ENCODE results near the gene RNF38. TPM values are rescaled to one million over a fixed set of nuclear protein-coding genes. Genes with fewer than 3 reads are reported as not detected.

Gene RNF38
- total and polyA plus RNA-seq, 9 of the 15 experiments (the other 6 are each of a cell fraction or from before 2014, with no cell fraction given) = 1.6 to 9.8 (median 4.5) TPM

DNA sequence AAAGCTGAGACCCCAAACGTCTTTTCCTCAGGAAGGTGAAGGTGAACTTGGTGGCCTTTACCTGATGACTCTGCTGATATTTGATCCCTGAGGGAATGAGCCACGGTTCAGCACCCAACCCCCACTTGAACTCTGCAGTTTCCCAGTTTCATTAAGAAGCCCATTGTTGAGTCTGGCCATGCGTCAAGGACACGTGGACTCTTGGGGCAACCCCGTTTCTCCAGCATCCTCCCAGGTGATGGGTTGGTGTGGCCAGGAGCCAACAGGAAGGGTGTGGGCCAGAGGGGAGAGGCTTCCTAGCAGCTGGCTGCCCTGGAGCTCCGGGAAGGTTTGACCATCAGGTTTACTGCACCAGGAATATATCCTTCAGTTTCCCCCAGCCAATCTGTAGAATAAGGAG, 82.3 kb downstream of the RNF38 start:
- Histone ChIP-seq H3K9ac (ENCODE audit: insufficient read depth in 1 of 2, low read depth in 2 of 2, low read length in 2 of 2) (no peak overlapping the region), H3K27ac (ENCODE audit: extremely low read depth, low read depth, low read length) (no peak overlapping the region), H3K79me2 (ENCODE audit: control insufficient read depth, insufficient read depth, low read length) (no peaks in the 10 kb centered on the region), H3K9me3 (replicated peaks; ENCODE audit: control insufficient read depth, insufficient read depth, low read depth, low read length) (no peaks in the 10 kb centered on the region), H3K36me3 (ENCODE audit: control insufficient read depth, insufficient read depth, low read length) (no peaks in the 10 kb centered on the region), H3K4me2 (ENCODE audit: insufficient read depth, low read length) (no peak overlapping the region), H3K27me3 (ENCODE audit: control insufficient read depth in 2 of 2, insufficient read depth in 2 of 2, low read length in 2 of 2) (no peaks in the 10 kb centered on the region), H3K4me1 (replicated peaks in 1 of 2; ENCODE audit: control insufficient read depth in 2 of 2, insufficient read depth in 2 of 2, low read length in 2 of 2) (peaks cover 0 to 3% of the 10 kb centered on the region in 2 experiments; a peak in 1 of 5 replicates), H3K9me1 (ENCODE audit: control insufficient read depth, insufficient read depth, low read length) (no peaks in the 10 kb centered on the region), H3K4me3 (no peak overlapping the region), H2AFZ (ENCODE audit: low read depth, low read length) (no peak overlapping the region), H4K20me1 (replicated peaks; ENCODE audit: control insufficient read depth, insufficient read depth, low read length) (no peaks in the 10 kb centered on the region)
- ATAC-seq = no peak
- FAIRE-seq = no peak
- intact Hi-C loops (cut with micrococcal nuclease) = no loop called here
- POLR2A ChIA-PET = no interaction called here
- in situ Hi-C loops (cut with MboI) = no loop called here
- WGBS (ENCODE audit: insufficient coverage, low coverage, missing lambda C conversion rate) = 6% methylated on average over 6 of the region's 6 CpGs
- no peak for DNase-seq (ENCODE audit: extremely low read depth in 1 of 4, low spot score in 3 of 4)
- TF ChIP-seq, protein P1, sequence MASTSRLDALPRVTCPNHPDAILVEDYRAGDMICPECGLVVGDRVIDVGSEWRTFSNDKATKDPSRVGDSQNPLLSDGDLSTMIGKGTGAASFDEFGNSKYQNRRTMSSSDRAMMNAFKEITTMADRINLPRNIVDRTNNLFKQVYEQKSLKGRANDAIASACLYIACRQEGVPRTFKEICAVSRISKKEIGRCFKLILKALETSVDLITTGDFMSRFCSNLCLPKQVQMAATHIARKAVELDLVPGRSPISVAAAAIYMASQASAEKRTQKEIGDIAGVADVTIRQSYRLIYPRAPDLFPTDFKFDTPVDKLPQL (IDR thresholded peaks at IDR 0.05; ENCODE audit: extremely low read depth, insufficient read length) = no peak
- TF ChIP-seq, protein P2, sequence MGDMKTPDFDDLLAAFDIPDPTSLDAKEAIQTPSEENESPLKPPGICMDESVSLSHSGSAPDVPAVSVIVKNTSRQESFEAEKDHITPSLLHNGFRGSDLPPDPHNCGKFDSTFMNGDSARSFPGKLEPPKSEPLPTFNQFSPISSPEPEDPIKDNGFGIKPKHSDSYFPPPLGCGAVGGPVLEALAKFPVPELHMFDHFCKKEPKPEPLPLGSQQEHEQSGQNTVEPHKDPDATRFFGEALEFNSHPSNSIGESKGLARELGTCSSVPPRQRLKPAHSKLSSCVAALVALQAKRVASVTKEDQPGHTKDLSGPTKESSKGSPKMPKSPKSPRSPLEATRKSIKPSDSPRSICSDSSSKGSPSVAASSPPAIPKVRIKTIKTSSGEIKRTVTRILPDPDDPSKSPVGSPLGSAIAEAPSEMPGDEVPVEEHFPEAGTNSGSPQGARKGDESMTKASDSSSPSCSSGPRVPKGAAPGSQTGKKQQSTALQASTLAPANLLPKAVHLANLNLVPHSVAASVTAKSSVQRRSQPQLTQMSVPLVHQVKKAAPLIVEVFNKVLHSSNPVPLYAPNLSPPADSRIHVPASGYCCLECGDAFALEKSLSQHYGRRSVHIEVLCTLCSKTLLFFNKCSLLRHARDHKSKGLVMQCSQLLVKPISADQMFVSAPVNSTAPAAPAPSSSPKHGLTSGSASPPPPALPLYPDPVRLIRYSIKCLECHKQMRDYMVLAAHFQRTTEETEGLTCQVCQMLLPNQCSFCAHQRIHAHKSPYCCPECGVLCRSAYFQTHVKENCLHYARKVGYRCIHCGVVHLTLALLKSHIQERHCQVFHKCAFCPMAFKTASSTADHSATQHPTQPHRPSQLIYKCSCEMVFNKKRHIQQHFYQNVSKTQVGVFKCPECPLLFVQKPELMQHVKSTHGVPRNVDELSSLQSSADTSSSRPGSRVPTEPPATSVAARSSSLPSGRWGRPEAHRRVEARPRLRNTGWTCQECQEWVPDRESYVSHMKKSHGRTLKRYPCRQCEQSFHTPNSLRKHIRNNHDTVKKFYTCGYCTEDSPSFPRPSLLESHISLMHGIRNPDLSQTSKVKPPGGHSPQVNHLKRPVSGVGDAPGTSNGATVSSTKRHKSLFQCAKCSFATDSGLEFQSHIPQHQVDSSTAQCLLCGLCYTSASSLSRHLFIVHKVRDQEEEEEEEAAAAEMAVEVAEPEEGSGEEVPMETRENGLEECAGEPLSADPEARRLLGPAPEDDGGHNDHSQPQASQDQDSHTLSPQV (IDR thresholded peaks at IDR 0.05) = no peak
- TF ChIP-seq ILK (tag; IDR thresholded peaks at IDR 0.05; ENCODE audit: borderline replicate concordance, low read depth) (no peak), MITF (IDR thresholded peaks at IDR 0.05) (no peak), RNF219 (CRISPR knock-in tag; IDR thresholded peaks at IDR 0.05) (no peak)
- BruUV-seq (replicated peaks) = no TSS peak
- CTCF ChIA-PET (ENCODE audit: low intra/inter-chr PET ratio) = no interaction called here

All from K562 (cell line).